GM12892 (cell line): Measurements from ENCODE around the gene PRR35.

ENCODE experiments used
- DNase-seq: peaks from one replicate; pipeline ENCODE4 v3.0.0; 2011; ENCODE audit not compliant: insufficient read length
- FAIRE-seq: peaks from 2 replicates; lab custom pipeline; 2011; peaks lifted over from hg19 to GRCh38; lab: Jason Lieb, UNC
- POLR2A ChIP-seq: IDR thresholded peaks from 2 replicates; pipeline ENCODE4 v1.6.1; 2011; ENCODE audit warnings: low read depth, low read length, control low read depth
- POLR2AphosphoS5 ChIP-seq: IDR thresholded peaks from 2 replicates; pipeline ENCODE4 v1.6.1; 2011; ENCODE audit warnings: low read depth, low read length, control low read depth
- TAF1 ChIP-seq: IDR thresholded peaks from 2 replicates; pipeline ENCODE4 v1.6.1; 2011; ENCODE audit warnings: low read depth, mild to moderate bottlenecking, control low read depth, low read length, borderline replicate concordance

Gene PRR35

DNA sequence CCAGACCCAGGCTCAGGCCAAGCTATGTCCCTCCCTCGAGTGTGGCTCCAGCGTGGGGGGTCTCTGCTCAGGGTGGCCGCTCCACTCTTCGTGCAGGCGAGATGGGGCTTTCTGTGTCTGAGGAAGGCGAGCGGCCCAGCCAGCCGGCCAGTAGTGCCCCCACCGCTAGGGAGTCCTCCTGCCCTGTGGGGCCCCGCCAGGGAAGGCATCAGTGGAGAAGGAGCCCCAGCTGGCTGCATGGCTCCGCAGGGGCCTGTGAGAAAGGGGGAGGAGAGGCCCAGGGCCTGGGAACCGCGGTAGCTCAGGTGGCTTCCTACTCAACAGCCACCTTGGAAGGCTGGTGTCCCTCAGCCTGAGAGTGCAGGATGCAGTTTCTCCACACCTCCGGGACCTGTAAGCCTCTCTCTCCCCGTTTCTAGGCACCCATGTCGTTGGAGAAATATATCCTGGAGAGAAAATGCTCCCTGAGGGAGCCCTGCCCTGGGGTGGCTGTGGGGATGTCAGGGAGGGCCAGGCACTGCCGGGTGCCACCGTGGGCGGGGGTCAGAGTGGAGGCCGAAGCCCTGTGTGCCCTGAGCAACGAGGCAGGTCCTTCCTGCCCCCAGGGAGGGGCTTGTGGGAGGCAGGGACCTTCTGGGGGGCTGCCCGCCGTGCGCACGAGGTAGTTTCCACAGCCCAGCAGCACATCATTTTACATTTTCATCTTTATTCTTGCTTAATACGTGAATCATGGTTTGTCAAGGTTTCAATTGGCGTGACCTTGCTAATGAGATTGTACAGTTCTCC is 12.9 kb downstream of the PRR35 start:
- no peak for DNase-seq
- no peak for FAIRE-seq
- TF ChIP-seq POLR2AphosphoS5 (no peak), POLR2A (no peak), TAF1 (no peak)

DNA sequence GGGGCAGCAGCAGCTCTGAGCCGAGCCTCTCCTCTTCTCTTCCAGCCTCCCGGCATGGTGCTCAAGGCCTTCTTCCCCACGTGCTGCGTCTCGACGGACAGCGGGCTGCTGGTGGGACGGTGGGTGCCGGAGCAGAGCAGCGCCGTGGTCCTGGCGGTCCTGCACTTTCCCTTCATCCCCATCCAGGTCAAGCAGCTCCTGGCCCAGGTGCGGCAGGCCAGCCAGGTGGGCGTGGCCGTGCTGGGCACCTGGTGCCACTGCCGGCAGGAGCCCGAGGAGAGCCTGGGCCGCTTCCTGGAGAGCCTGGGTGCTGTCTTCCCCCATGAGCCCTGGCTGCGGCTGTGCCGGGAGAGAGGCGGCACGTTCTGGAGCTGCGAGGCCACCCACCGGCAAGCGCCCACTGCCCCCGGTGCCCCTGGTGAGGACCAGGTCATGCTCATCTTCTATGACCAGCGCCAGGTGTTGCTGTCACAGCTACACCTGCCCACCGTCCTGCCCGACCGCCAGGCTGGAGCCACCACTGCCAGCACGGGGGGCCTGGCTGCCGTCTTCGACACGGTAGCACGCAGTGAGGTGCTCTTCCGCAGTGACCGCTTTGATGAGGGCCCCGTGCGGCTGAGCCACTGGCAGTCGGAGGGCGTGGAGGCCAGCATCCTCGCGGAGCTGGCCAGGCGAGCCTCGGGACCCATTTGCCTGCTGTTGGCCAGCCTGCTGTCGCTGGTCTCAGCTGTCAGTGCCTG is 14.0 kb downstream of the PRR35 start:
- DNase-seq = no peak
- no peak for TF ChIP-seq POLR2AphosphoS5
- no peak for FAIRE-seq

- FAIRE-seq (no peak), DNase-seq (no peak)
- TF ChIP-seq POLR2AphosphoS5 = no peak
- TF ChIP-seq TAF1 = no peak
- TF ChIP-seq POLR2A = no peak
Observed at GRCh38 chr16:575354-576196, 15.4 kb downstream of the PRR35 start.

DNA sequence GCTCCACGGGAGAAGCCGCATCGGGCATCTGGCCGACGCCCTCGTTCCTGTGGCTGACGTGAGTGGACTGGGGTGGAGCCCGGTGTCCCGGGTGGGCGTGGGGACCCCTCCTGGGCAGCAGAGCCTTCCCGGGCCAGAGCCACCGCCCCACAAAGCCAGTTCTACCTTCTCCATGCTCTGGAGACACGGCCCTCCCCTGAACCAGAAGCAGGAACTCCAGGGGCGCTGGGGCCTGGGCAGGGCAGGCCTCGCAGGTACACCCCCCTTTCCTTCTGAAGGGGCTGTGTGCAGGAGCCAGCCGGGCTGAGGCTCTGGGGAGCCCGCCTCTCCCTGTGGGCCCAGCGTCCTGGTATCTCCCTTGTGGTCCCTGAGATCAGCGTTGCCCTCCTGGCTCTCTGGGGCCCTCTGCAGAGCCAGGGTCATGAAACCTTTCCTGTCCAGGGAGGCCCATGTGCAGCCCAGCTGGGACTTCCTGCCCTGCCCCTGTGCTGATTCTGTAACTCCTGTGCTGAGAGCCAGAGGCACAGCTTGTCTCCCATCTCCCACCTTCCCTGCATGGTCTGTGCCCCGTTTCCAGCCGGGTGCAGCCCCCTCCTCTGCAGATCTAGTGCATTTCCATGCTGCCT is 16.1 kb downstream of the PRR35 start:
- TF ChIP-seq POLR2AphosphoS5 = no peak
- no peak for TF ChIP-seq TAF1
- no peak for TF ChIP-seq POLR2A
- DNase-seq (no peak), FAIRE-seq (no peak)

- no peak for TF ChIP-seq TAF1
- no peak for TF ChIP-seq POLR2AphosphoS5
- TF ChIP-seq POLR2A = no peak
- DNase-seq (no peak), FAIRE-seq (no peak)
Observed at GRCh38 chr16:576823-577201, 16.6 kb downstream of the PRR35 start.

DNA sequence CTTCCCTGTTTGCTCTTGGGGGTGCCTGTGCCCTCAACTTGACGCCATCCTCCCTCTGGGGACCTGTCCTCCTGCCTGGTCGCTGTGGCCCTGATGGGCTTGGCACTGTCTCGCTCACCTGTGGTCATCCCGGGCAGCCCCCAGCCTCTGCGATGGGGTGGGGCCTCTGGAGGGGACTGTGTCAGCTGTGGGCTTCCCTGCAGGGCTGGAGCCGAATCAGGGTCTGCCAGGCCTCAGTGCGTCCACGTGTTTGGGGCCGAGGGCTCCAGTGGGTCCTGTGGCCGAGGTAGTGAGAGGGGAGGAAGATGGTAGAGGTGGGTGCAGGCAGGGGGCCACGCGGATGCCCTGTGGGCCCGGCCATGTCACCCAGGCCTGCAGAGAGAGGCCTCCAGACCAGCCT is 17.6 kb downstream of the PRR35 start:
- TF ChIP-seq POLR2AphosphoS5 = no peak
- no peak for TF ChIP-seq TAF1
- TF ChIP-seq POLR2A = no peak
- DNase-seq (no peak), FAIRE-seq (no peak)

- no peak for TF ChIP-seq POLR2AphosphoS5
- TF ChIP-seq POLR2A = no peak
- no peak for TF ChIP-seq TAF1
- no peak for DNase-seq
- no peak for FAIRE-seq
Observed at GRCh38 chr16:578232-578869, 18.2 kb downstream of the PRR35 start.

- peak; percentile 92 for FAIRE-seq
- peak; percentile 91 for DNase-seq
- TF ChIP-seq POLR2AphosphoS5 = no peak
- TF ChIP-seq TAF1 = no peak
- no peak for TF ChIP-seq POLR2A
Observed at GRCh38 chr16:578870-579405, 18.7 kb downstream of the PRR35 start.

DNA sequence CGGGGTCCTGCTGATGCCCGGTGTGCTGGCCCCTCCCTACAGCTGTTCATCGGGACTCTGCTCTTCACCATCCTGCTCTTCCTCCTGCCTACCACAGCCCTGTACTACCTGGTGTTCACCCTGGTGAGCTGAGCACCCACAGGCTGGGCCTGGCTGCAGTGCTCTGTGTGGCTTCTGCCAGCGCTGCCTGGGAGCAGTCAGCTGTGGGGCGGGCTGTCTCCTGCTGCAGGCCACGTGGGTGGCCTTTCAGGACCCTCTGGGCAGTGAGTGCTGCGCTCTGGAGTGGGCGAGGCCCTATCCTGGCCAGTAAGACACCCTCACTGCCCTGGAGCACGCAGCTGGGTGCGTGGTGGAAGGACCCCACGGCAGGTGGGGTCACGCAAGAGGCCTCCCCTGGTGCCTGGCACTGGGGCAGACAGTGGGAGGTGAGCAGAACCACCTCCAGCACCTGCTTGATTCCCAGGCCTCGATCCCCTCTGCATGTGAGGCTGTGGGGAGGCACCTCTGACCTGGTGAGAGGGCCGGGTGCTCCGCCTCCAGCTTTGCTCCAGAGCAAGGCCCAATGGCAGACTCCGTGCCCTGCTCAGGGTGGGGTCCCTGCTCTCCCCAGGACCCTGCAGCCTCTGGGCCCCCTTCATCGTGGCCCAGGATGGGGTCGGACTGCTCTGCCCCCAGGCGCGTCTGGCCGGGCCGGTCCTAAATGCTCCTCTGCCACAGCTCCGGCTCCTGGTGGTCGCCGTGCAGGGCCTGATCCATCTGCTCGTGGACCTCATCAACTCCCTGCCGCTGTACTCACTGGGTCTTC is 20.1 kb downstream of the PRR35 start:
- FAIRE-seq = no peak
- no peak for DNase-seq
- TF ChIP-seq POLR2AphosphoS5 = no peak
- TF ChIP-seq TAF1 = no peak
- TF ChIP-seq POLR2A = no peak

DNA sequence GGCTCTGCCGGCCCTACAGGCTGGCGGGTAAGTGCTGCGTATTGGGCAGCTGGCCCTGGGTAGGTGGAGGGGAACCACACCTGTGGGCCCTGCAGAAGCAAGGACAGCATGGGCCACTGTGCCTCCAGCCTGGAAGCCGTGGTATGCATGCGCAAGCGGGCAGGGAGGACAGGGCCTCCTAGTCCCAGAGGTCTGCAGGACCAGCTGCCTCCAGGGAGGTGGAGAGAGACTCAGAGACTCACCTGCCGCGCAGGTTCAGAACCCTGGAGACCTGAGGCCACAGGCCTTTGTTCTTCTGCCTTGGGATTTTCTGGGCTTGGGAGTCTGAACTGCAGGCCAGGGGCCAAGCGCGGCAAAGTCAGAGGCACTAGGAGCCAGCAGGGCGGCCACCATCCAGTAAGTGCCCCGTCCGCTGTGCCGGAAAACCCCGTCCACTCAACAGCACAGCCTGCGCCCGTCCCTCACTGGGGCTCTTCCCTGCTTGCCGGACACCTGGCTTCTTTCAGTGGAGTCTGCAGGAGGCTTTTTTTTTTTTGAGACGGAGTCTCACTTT is 20.8 kb downstream of the PRR35 start:
- TF ChIP-seq TAF1 = no peak
- TF ChIP-seq POLR2AphosphoS5 = no peak
- no peak for TF ChIP-seq POLR2A
- no peak for FAIRE-seq
- DNase-seq = no peak
